ENCODE data around the gene ARID3A. TPM values are rescaled to one million over a fixed set of nuclear protein-coding genes. Genes with fewer than 3 reads are reported as not detected.
A peak's percentile ranks its signal among the peaks of the same experiment; 100 is the strongest.

Gene ARID3A
- polyA plus RNA-seq, 3 donors from 2014 or later, result 1.0 to 1.7 (median 1.4) TPM

DNA sequence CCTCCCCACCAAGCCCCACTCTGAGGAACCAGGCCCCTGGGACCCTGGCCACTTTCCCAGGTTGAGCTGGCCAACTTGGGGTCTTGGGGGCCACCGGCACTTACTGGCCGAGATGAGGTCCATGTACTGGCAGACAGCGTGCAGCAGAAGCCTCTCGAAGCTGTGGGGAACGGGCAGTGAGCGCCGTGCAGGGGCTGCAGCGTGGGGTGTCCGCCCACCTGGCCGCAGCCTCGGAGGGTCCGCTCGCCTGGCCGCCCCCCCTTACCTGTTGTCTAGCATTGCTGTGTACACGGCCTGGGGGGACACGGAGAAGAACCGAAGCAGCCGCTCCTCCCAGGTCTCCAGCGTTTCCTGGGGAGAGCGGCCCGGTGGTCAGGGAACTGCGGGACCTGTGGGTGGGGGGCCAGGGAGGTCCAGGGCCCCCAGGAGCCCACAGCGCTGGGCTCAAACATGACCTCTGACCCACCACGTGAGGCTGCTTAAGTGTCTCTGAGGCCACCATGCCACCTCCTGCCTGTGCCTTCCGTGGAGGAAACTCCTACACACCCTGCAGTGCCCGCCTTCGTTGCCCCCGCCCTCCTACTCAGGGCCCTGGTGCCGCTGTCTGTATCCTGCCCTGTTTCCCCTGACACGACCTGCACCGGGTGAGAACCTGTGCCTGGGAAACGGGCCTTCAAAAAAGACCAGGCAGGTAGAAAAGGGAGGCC, 26.3 kb upstream of the ARID3A start:
- no peak overlapping the region for H3K27ac Mint-ChIP-seq
- H3K4me3 Mint-ChIP-seq, result no peak overlapping the region
- H3K27me3 Mint-ChIP-seq (ENCODE audit: low read depth in 3 of 3), result peaks cover 0 to 7% (median 0%) of the 10 kb centered on the region in 3 donors
- DNase-seq, result no peak
- no peaks in the 10 kb centered on the region for H3K36me3 Mint-ChIP-seq
- no peaks in the 10 kb centered on the region for H3K9me3 Mint-ChIP-seq
- peaks cover 0 to 2% of the 10 kb centered on the region in 2 donors for H3K4me1 Mint-ChIP-seq

DNA sequence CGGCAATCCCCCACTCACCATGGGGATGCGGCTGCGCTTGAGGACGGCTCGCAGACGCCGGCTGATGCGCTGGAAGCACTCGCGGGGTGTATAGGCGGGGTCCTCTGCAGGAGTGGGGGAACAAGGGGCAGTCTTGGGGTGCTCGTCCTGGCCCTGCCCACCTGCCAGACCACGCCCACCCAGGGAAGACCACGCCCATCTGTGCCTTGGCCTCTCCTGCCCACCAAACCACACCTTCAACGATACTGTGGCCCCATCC, 25.9 kb upstream of the ARID3A start:
- H3K4me3 Mint-ChIP-seq, result no peak overlapping the region
- H3K27ac Mint-ChIP-seq, result no peak overlapping the region
- no peaks in the 10 kb centered on the region for H3K9me3 Mint-ChIP-seq
- peaks cover 0 to 2% of the 10 kb centered on the region in 2 donors for H3K4me1 Mint-ChIP-seq
- DNase-seq, result no peak
- no peaks in the 10 kb centered on the region for H3K36me3 Mint-ChIP-seq
- H3K27me3 Mint-ChIP-seq (ENCODE audit: low read depth in 3 of 3), result peaks cover 0 to 7% (median 0%) of the 10 kb centered on the region in 3 donors

DNA sequence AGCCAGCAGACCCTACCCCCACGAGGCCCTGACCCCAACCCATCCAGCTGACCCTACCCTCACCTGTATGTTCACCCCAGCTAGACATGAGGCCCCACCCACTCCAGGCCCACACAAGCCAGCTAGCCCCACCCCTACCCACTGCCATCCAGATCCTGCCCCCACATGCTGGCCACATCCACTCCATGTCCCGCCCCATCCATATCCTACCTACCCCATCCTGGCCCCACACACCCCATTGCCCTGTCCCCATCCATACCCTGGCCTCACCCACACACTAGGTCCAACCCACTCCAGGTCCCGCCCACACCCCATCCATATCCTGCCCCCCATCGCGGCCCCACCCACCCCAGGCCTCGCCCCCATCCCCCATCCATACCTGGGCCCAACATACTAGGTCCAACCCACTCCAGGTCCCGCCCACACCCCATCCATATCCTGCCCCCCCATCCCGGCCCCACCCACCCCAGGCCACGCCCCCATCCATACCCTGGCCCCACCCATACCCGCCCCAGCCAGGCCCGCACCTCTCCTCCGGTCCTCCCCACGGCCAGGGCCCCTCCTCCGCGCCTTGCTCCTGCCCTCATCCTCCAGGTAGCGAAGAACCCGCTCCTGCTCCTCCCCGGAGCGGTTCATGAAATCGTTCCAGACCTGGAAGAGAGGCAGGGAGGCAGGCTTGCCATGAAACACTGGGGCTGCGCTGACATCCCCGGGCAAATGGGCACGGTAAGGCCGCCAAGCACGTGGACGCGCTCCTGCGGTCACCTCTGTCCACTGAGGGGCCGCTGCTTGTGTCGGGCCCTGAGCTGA, 25.3 kb upstream of the ARID3A start:
- Mint-ChIP-seq H3K27ac (no peak overlapping the region), H3K27me3 (ENCODE audit: low read depth in 3 of 3) (peaks cover 0 to 7% (median 0%) of the 10 kb centered on the region in 3 donors), H3K9me3 (no peaks in the 10 kb centered on the region), H3K36me3 (no peaks in the 10 kb centered on the region), H3K4me1 (peaks cover 0 to 2% of the 10 kb centered on the region in 2 donors), H3K4me3 (no peak overlapping the region)
- no peak for DNase-seq

DNA sequence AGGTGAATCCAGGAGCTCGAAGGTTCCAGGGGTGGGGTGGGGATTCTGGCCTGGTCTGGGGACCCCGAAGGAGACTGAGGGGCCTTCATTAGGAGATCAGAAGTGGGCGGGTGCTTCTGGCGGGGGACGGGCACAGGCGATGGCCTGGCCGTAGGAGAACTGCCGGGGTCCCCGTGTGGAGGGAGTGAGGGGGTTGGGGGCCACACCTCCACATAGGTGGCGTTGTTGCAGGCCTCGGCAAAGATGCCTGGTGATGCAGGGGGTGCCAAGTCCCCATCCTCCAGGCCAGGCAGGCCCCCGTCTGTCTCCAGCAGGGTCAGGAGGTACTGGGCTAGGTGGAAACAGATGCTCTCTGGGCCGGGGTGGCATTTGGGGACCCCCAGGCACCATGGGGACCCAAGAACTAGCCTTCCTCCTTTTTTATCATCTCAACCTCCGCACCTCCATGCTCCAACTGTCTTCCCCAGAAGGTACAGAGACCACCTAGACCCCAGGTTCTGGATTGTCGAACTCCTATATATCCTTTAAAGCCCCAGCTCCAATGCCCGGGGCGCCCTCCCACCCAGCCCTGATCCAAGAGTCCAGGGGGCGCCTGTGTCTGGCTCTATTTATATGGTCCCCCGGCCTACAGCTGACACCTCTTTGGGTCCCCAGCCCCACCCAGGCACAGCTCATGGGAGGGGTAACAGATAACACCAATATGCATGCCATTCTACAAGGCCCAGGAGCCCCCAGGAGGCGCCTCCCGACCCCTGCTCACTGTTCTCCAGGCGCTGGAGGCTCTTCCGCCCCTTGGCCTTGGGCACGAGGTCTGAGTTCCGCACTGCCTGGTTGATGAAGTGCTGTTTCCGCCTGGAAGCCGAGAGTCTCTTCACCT, 24.4 kb upstream of the ARID3A start:
- Mint-ChIP-seq H3K9me3 (no peaks in the 10 kb centered on the region), H3K36me3 (no peaks in the 10 kb centered on the region), H3K4me1 (peaks cover 0 to 2% of the 10 kb centered on the region in 2 donors), H3K4me3 (no peak overlapping the region), H3K27me3 (ENCODE audit: low read depth in 3 of 3) (peaks cover 0 to 6% (median 0%) of the 10 kb centered on the region in 3 donors), H3K27ac (no peak overlapping the region)
- DNase-seq, result no peak

DNA sequence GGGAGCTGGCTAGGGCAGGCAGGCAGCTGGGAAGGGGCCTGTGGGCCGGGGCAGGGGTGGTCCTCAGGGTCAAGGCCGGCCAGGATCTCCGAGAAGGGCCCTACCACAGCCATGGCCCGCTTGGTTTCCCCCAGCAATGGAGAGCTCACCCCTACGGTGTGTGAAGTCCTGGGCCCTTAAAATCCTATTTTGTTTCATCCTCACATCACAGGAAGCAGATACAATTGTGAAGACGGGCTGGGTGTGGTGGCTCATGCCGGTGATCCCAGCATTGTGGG, 23.8 kb upstream of the ARID3A start:
- Mint-ChIP-seq H3K4me1 (peaks cover 0 to 3% of the 10 kb centered on the region in 2 donors), H3K27ac (no peak overlapping the region), H3K9me3 (no peaks in the 10 kb centered on the region), H3K4me3 (no peak overlapping the region), H3K27me3 (ENCODE audit: low read depth in 3 of 3) (peaks cover 0 to 2% (median 0%) of the 10 kb centered on the region in 3 donors), H3K36me3 (no peaks in the 10 kb centered on the region)
- DNase-seq, result no peak

DNA sequence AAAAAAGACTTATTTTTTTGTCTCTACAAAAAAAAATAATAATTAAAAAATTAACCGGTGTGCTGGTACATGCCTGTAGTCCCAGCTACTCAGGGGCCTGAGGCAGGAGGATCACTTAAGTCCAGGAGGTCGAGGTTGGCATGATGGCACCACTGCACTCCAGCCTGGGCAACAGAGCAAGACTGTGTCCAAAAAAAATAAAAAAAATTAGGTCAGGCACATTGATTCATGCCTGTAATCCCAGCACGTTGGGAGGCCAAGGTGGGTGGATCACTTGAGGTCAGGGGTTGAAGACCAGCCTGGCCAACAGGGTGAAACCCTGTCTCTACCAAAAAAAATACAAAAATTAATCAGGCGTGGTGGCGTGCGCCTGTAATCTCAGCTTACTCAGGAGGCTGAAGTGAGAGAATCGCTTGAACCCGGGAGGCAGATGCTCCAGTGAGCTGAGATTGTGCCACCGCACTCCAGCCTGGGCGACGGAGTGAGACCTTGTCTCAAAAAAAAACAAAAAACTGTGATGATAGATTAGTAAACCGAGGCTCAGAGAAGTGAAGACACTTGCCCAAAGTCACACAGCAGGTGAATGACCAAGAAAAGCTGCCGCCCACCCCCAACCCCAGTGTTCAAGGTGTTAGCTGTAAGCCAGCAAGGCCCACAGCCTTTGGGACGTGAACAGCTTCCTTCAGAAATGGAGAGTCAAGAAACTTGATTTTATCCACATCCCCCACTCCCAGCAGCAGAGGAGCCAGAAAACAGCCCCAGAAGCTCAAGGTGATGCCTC, 23.2 kb upstream of the ARID3A start:
- H3K4me1 Mint-ChIP-seq, result peaks cover 0 to 5% of the 10 kb centered on the region in 2 donors
- peak overlapping the region in 2 of 6 donors; percentile 17 to 50 for H3K27ac Mint-ChIP-seq
- DNase-seq, result no peak
- H3K27me3 Mint-ChIP-seq (ENCODE audit: low read depth in 3 of 3), result peaks cover 0 to 2% (median 0%) of the 10 kb centered on the region in 3 donors
- H3K9me3 Mint-ChIP-seq, result no peaks in the 10 kb centered on the region
- H3K4me3 Mint-ChIP-seq, result no peak overlapping the region
- H3K36me3 Mint-ChIP-seq, result no peaks in the 10 kb centered on the region

DNA sequence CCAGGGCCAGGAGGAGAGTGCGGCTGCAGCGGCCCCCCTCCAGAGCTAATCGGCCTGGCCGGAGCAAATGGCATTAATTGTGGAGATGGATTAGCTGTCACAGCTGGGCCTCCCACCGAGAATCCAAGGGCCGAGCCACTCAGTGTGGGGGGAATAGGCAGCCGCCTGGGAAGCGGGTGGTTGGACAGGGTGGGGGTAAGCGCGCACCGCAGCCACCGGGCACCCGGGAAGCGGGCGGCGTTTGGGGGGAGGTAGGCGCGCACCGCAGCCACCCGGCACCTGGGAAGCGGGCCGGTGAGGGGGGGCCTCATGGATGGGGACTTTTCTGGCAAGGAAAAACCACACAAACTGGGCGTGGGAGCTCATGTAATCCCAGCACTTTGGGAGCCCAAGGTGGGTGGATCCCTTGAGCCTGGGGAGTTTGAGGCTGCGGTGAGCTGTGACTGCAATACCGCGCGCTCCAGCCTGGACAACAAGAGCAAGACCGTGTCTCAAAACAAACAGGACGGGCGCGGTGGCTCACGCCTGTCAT, 22.5 kb upstream of the ARID3A start:
- Mint-ChIP-seq H3K36me3 (no peaks in the 10 kb centered on the region), H3K9me3 (no peaks in the 10 kb centered on the region), H3K4me3 (no peak overlapping the region), H3K27ac (no peak overlapping the region), H3K4me1 (peaks cover under 1 to 5% of the 10 kb centered on the region in 2 donors), H3K27me3 (ENCODE audit: low read depth in 3 of 3) (peaks cover 0 to 2% (median 0%) of the 10 kb centered on the region in 3 donors)
- DNase-seq, result no peak

DNA sequence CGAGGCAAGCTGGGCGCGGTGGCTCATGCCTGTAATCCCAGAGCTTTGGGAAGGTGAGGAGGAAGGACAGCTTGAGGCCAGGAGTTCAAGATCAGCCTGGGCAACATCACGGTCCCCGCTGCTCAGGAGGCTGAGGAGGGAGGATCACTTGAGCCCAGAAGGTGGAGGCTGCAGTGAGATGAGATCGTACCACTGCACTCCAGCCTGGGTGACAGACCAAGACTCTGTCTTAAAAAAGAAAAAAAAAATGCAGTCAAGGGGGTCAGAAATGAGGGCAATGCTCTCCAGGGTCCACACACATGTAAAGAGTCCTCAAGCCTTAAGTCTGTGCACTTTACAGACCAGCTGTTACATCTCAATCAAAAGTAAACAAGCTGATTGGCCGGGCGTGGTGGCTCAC, 21.3 kb upstream of the ARID3A start:
- Mint-ChIP-seq H3K27ac (no peak overlapping the region), H3K4me3 (no peak overlapping the region), H3K9me3 (no peaks in the 10 kb centered on the region), H3K36me3 (no peaks in the 10 kb centered on the region), H3K4me1 (peaks cover 13 to 17% of the 10 kb centered on the region in 2 donors), H3K27me3 (ENCODE audit: low read depth in 3 of 3) (peaks cover 0 to 4% (median 2%) of the 10 kb centered on the region in 3 donors)
- DNase-seq, result no peak

DNA sequence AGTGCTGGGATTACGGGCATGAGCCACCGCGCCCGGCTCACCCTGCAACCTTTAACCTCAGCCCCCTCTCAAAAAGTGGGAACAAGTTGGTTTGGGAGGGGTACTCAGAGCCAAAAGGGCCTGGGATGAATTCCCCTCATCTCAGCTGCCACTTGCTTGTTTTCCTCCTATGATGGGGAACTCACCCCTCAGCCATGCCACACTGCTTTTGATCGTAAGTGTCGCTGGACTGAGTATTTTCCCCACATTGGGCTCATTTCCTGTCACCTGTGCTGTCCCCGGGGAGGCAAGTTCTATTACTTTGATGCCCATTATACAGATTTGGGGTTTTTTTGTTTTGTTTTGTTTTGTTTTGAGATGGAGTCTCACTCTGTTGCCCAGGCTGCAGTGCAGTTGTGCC, 19.4 kb upstream of the ARID3A start:
- peaks cover 25 to 29% of the 10 kb centered on the region in 2 donors for H3K4me1 Mint-ChIP-seq

DNA sequence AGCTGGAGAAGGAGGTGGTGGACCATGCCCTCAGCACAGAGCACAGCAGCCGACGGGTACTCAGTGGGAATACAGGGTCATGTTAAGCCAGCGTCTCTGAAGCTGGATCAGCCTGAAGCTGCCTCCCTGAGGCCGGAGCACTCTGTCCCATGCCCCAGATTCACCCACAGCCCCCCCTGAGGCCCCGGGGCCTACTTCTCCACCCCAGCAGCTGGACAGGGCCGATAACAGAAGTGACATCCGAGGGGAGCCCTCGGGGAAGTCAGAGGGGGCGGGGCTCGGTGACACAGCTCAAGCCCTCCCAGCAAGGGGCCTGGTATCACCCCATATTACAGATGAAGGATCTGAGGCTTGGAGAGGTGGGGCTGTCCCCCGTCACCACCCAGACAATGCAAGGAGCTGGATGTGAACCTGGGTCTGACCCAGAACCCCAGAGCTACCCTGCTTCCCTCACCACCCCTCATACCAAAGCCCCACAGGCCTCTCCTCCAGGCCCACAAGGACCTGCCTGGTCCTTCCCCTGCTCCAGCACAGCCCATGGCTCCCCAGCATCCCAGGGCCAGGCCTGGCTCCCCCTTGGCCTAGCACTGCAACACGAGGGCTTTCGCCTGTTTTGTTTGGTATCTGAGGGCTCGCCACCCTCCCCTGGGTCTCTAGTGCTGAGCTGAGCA, 18.5 kb upstream of the ARID3A start:
- H3K27me3 Mint-ChIP-seq (ENCODE audit: low read depth in 3 of 3), result peaks cover 0 to 13% (median 2%) of the 10 kb centered on the region in 3 donors
- H3K4me3 Mint-ChIP-seq, result no peak overlapping the region
- no peaks in the 10 kb centered on the region for H3K36me3 Mint-ChIP-seq
- no peak for DNase-seq
- H3K9me3 Mint-ChIP-seq, result no peaks in the 10 kb centered on the region
- H3K4me1 Mint-ChIP-seq, result peaks cover 25 to 29% of the 10 kb centered on the region in 2 donors
- H3K27ac Mint-ChIP-seq, result peak overlapping the region in 5 of 6 donors; percentile 17 to 96 (median 40)

More for the DNA sequence above, 19.4 kb upstream of the ARID3A start:
- Mint-ChIP-seq H3K4me3 (no peak overlapping the region), H3K36me3 (no peaks in the 10 kb centered on the region), H3K27me3 (ENCODE audit: low read depth in 3 of 3) (peaks cover 0 to 13% (median 2%) of the 10 kb centered on the region in 3 donors), H3K27ac (peak overlapping the region in 4 of 6 donors; percentile 23 to 82 (median 40)), H3K9me3 (no peaks in the 10 kb centered on the region)
- no peak for DNase-seq

DNA sequence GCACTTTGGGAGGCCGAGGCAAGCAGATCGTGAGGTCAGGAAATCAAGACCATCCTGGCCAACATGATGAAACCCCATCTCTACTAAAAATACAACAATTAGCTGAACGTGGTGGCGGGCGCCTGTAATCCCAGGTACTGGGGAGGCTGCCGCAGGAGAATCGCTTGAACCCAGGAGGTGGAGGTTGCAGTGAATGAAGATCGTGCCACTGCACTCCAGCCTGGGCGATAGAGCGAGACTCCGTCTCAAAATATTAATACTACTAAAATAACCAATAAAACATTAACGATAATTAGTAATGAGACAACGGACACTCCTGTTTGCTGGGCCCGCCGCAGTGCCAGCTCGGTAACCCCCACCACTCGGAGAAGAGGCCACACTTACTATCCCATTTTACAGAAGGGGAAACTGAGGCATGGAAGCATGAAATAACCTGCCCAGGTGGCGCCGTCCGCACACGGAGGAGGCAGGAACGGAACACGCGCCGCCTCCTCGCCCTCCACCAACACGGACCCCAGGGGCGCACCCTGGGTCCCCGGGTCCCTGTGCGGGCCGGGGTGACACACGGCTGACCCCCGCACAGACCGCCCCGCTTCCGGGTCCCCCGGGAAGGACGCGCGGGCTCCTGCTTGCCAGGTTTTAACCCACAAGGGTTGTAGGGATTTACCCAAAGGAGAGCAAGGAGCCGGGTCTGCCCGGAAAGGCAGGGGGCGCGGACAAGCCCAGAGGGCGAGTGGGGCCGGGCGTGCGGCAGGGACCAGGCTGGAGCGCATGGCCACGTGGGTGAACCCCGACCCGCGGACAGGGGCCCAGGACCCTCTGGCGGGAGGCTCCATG, 14.4 kb upstream of the ARID3A start:
- Mint-ChIP-seq H3K4me3 (peak overlapping the region; percentile 75 to 82 (median 77)), H3K4me1 (peaks cover 25 to 31% of the 10 kb centered on the region in 2 donors)
- DNase-seq, result no peak

More for the DNA sequence above, 14.4 kb upstream of the ARID3A start:
- Mint-ChIP-seq H3K27me3 (ENCODE audit: low read depth in 3 of 3) (peaks cover 5 to 29% (median 13%) of the 10 kb centered on the region in 3 donors), H3K27ac (peak overlapping the region; percentile 68 to 91 (median 88)), H3K9me3 (no peaks in the 10 kb centered on the region), H3K36me3 (peaks cover 0 to 4% (median 0%) of the 10 kb centered on the region in 3 donors)

Data from immature natural killer cell (primary cell).